Gastrocnemius medialis (tissue), 4 donors: ENCODE data around the gene VASP. TPM values are rescaled to one million over a fixed set of nuclear protein-coding genes. Genes with fewer than 3 reads are reported as not detected.
A peak's percentile ranks its signal among the peaks of the same experiment; 100 is the strongest.

Experiments used
- ATAC-seq, 2 donors: fragments of 150-250 bp; one replicate each; pipeline ENCODE4 v1.9.1; 2016
- DNase-seq, 2 donors: peaks; one replicate each; pipeline ENCODE4 v3.0.0-alpha.2; 2019
- H3K27ac ChIP-seq, 4 donors: fragments of 200-600 bp; sonication (generic); 1 replicate in 1 of 4; 2 replicates in 3 of 4; pipeline ENCODE4 v1.5.1; 2016 to 2018; ENCODE audit warnings: mild to moderate bottlenecking in 2 of 4, moderate library complexity in 1 of 4
- H3K27me3 ChIP-seq, 3 donors: fragments of 200-600 bp; sonication (generic) in 2 of 3; 1 replicate in 1 of 3; 2 replicates in 2 of 3; pipeline versions ENCODE4 v1.5.1 to v1.6.0; 2016 to 2019; ENCODE audit warnings: mild to moderate bottlenecking in 1 of 3, moderate library complexity in 1 of 3
- H3K36me3 ChIP-seq, 2 donors: fragments of 200-600 bp; sonication (generic) in 1 of 2; one replicate each; pipeline ENCODE4 v1.5.1; 2017 to 2018
- H3K4me1 ChIP-seq, 2 donors: fragments of 200-600 bp; sonication (generic) in 1 of 2; one replicate each; pipeline ENCODE4 v1.5.1; 2016 to 2017; ENCODE audit warnings: mild to moderate bottlenecking in 2 of 2
- H3K4me3 ChIP-seq, 4 donors: fragments of 200-600 bp; sonication (generic) in 3 of 4; 1 replicate in 1 of 4; 2 replicates in 3 of 4; pipeline ENCODE4 v1.5.1; 2016 to 2019; ENCODE audit warnings: mild to moderate bottlenecking in 2 of 4
- H3K9me3 ChIP-seq, 3 donors: fragments of 200-600 bp; sonication (generic) in 2 of 3; 1 replicate in 1 of 3; 2 replicates in 2 of 3; pipeline ENCODE4 v1.5.1; 2016 to 2019
- POLR2A ChIP-seq, 2 donors: fragments of 450-650 bp; IDR thresholded peaks; one replicate each; pipeline ENCODE4 v1.6.1; 2017; ENCODE audit warnings: antibody characterized with exemption in 2 of 2, mild to moderate bottlenecking in 2 of 2, moderate library complexity in 2 of 2
- in situ Hi-C, 4 donors: fragments of 200-750 bp; cut with MboI; loops; one replicate each; pipeline versions ENCODE4 v1.15.0 to v1.8.0; 2017; ENCODE audit warnings: low sequenced_read_pairs in 4 of 4
- intact Hi-C: fragments of 100-400 bp; cut with DNase I; formaldehyde crosslinking; loops from one replicate; pipeline ENCODE4 v1.15.1; 2023; ENCODE audit warnings: low total_unique reads
- total RNA-seq, 4 donors: library from RNA; depleted of rRNA; stranded (reverse); fragments of >200 nt; gene quantifications; one replicate each; pipeline versions ENCODE4 v1.1.0 to v1.2.3, GENCODE V29; 2016
- TF ChIP-seq, protein P1 (sequence below), 5 experiments: fragments of 450-650 bp in 3 of 5; fragments of 200-600 bp in 2 of 5; sonication (generic) in 2 of 5; IDR thresholded peaks in 4 of 5; conservative IDR thresholded peaks in 1 of 5; 1 replicate in 4 of 5; 2 replicates in 1 of 5; pipeline ENCODE4 v1.5.1; 2016 to 2019; ENCODE audit warnings: antibody characterized with exemption in 5 of 5, mild to moderate bottlenecking in 3 of 5, moderate library complexity in 3 of 5

The VASP gene
- total RNA-seq, 4 donors from 2014 or later, result 10.2 to 18.2 (median 16.4) TPM

- in situ Hi-C loops, result no loop called here
- no peaks in the 10 kb centered on the region for H3K9me3 ChIP-seq
- H3K4me1 ChIP-seq, result peaks cover 21 to 23% of the 10 kb centered on the region in 2 donors
- no peak for DNase-seq
- TF ChIP-seq, protein P1, sequence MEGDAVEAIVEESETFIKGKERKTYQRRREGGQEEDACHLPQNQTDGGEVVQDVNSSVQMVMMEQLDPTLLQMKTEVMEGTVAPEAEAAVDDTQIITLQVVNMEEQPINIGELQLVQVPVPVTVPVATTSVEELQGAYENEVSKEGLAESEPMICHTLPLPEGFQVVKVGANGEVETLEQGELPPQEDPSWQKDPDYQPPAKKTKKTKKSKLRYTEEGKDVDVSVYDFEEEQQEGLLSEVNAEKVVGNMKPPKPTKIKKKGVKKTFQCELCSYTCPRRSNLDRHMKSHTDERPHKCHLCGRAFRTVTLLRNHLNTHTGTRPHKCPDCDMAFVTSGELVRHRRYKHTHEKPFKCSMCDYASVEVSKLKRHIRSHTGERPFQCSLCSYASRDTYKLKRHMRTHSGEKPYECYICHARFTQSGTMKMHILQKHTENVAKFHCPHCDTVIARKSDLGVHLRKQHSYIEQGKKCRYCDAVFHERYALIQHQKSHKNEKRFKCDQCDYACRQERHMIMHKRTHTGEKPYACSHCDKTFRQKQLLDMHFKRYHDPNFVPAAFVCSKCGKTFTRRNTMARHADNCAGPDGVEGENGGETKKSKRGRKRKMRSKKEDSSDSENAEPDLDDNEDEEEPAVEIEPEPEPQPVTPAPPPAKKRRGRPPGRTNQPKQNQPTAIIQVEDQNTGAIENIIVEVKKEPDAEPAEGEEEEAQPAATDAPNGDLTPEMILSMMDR (IDR thresholded peaks at IDR 0.05 in 4 of 5, conservative IDR thresholded peaks at IDR 0.05 in 1 of 5), result no peak
- TF ChIP-seq POLR2A (IDR thresholded peaks at IDR 0.05), result no peak
- H3K36me3 ChIP-seq, result no peaks in the 10 kb centered on the region
- no peaks in the 10 kb centered on the region for H3K27me3 ChIP-seq
- intact Hi-C loops, result no loop called here
- H3K4me3 ChIP-seq, result no peak overlapping the region
- ATAC-seq, result no peak
- H3K27ac ChIP-seq, result no peak overlapping the region
These were observed 57.0 kb downstream of the VASP start for GRCh38 chr19:45564131-45564780.

GRCh38 chr19:45567609-45568008 lies 60.3 kb downstream of the VASP start:
- Histone ChIP-seq H3K4me1 (peaks cover 32 to 36% of the 10 kb centered on the region in 2 donors), H3K36me3 (no peaks in the 10 kb centered on the region), H3K4me3 (no peak overlapping the region), H3K27ac (peak overlapping the region; percentile 84 to 93 (median 86)), H3K9me3 (no peaks in the 10 kb centered on the region), H3K27me3 (no peaks in the 10 kb centered on the region)
- in situ Hi-C loops (no loop called here), intact Hi-C loops (no loop called here)
- ATAC-seq, result no peak
- DNase-seq, result no peak
- TF ChIP-seq POLR2A (IDR thresholded peaks at IDR 0.05), result peak in 1 of 2 donors; percentile 34
- TF ChIP-seq, protein P1 (IDR thresholded peaks at IDR 0.05 in 4 of 5, conservative IDR thresholded peaks at IDR 0.05 in 1 of 5), result no peak

DNA sequence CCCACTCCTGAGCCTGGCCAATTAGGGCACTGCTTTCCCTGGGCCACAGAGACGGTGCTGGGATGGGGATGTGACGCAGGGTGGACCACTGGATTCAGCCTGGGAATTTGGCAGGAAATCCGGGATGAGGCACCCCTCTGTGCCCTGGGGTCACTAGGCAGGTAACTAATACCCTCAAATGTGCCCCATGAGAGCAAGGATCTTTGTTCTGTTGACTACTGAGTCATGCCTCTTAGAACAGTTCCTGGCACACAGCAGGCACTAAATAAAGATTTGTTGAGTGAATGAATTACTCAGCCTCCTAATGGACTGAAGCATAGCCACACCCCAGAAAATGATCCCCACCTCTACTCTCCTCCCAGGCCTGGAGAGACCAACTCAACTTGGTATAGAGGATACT lies 61.5 kb downstream of the VASP start:
- TF ChIP-seq, protein P1 (IDR thresholded peaks at IDR 0.05 in 4 of 5, conservative IDR thresholded peaks at IDR 0.05 in 1 of 5), result no peak
- TF ChIP-seq POLR2A (IDR thresholded peaks at IDR 0.05), result peak in 1 of 2 donors; percentile 30
- no peak overlapping the region for H3K4me3 ChIP-seq
- ATAC-seq (peak; percentile 95 to 96), DNase-seq (peak; percentile 69)
- no peaks in the 10 kb centered on the region for H3K9me3 ChIP-seq
- in situ Hi-C loops, result no loop called here
- H3K36me3 ChIP-seq, result no peaks in the 10 kb centered on the region
- H3K27ac ChIP-seq, result peak overlapping the region; percentile 84 to 93 (median 86)
- H3K4me1 ChIP-seq, result peaks cover 32 to 37% of the 10 kb centered on the region in 2 donors
- intact Hi-C loops, result no loop called here
- H3K27me3 ChIP-seq, result no peaks in the 10 kb centered on the region

- TF ChIP-seq, protein P1 (IDR thresholded peaks at IDR 0.05 in 4 of 5, conservative IDR thresholded peaks at IDR 0.05 in 1 of 5), result peak; percentile 73 to 87 (median 79)
- TF ChIP-seq POLR2A (IDR thresholded peaks at IDR 0.05), result no peak
- intact Hi-C loops, result loop anchor here (1.0 kb wide), 1 partner anchor 47 kb away; no protein-coding TSS in a partner anchor
- Histone ChIP-seq H3K4me3 (no peak overlapping the region), H3K27me3 (no peaks in the 10 kb centered on the region), H3K36me3 (no peaks in the 10 kb centered on the region), H3K4me1 (peaks cover 37 to 43% of the 10 kb centered on the region in 2 donors), H3K9me3 (no peaks in the 10 kb centered on the region), H3K27ac (peak overlapping the region; percentile 84 to 93 (median 86))
- DNase-seq (peak; percentile 48 to 77), ATAC-seq (peak; percentile 60 to 61)
- in situ Hi-C loops, result no loop called here
These were observed 62.5 kb downstream of the VASP start for GRCh38 chr19:45569619-45570421.
